Activated CD4-positive, alpha-beta T cell treated with anti-CD3 and anti-CD28 coated beads, Interleukin-2, amount 10 ng/mL, durations not matched to agents 7 days and 5 days (primary cell): ENCODE data around the gene MRPS34. TPM values are rescaled to one million over a fixed set of nuclear protein-coding genes. Genes with fewer than 3 reads are reported as not detected.
A peak's percentile ranks its signal among the peaks of the same experiment; 100 is the strongest.

Experiments
- CTCF ChIA-PET: fragments of 350-600 bp; sonication (Branson Sonifier 250); formaldehyde crosslinking; loops from one replicate; lab custom pipeline; 2021; ENCODE audit warnings: antibody characterized with exemption; lab: Charles Lee
- POLR2A ChIA-PET: fragments of 350-600 bp; sonication (Branson Sonifier 250); formaldehyde crosslinking; loops from one replicate; lab custom pipeline; 2021; ENCODE audit warnings: antibody characterized with exemption; lab: Charles Lee
- DNase-seq: peaks from one replicate; pipeline ENCODE4 v3.0.0-alpha.2; 2020
- H3K27ac Mint-ChIP-seq: one replicate; pipeline ENCODE4 v1.8.0; 2021; ENCODE audit warnings: mild to moderate bottlenecking, moderate library complexity, mixed read lengths
- H3K27me3 Mint-ChIP-seq: one replicate; pipeline ENCODE4 v1.8.0; 2021; ENCODE audit warnings: mixed read lengths
- H3K36me3 Mint-ChIP-seq: one replicate; pipeline ENCODE4 v1.8.0; 2021; ENCODE audit warnings: low read depth, mixed read lengths
- H3K4me1 Mint-ChIP-seq: one replicate; pipeline ENCODE4 v1.8.0; 2021; ENCODE audit warnings: mixed read lengths
- H3K4me3 Mint-ChIP-seq: one replicate; pipeline ENCODE4 v1.8.0; 2021; ENCODE audit warnings: mild to moderate bottlenecking, moderate library complexity, mixed read lengths
- H3K9me3 Mint-ChIP-seq: one replicate; pipeline ENCODE4 v1.8.0; 2021; ENCODE audit warnings: mixed read lengths
- total RNA-seq, 2 experiments: library from RNA; stranded (reverse); gene quantifications; one replicate each; pipeline ENCODE4 v1.2.3, GENCODE V29; 2021

Gene MRPS34
- 100 to 1,000 TPM in 1 of 2 experiments, 10 to 100 TPM in 1; 93.6 to 105 TPM for total RNA-seq

DNA sequence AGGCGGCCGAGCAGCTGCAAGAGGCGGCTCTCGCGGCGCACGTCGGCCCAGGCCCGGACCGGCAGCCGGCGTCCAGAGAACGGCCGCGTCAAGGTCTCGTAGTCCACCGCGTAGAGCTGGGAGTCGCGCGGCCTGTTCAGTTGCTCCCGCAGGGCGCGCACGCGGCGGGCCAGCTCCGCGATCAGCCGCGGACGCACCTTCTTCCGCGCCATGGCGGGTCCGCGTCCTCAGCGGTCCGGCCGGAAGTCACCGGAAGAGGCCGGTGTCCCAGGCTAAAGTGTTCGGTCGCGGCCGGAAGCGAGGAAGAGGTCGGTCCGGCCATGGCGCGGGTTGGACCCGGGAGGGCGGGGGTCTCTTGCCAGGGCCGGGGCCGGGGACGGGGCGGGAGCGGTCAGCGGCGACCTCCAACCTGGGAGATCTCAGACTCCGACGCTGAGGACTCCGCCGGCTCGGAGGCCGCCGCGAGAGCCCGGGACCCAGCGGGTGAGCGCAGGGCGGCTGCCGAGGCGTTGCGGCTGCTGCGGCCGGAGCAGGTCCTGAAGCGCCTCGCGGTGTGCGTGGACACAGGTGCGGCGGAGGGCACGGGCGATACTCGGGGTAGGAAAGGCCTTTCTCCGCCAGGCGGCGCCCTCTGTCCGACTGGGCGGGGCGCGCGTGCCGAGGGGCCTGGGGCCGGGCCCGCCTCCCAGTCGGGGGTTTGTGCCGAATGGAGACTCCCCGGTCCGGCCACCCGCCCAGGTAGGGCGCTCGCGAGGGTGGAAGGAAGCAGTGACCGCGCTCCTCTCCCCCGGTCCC, at the start of gene MRPS34:
TSS of gene MRPS34 (minus strand) at position 227 of the 795 bp plus-strand sequence. CDS start at position 212, 15 bp downstream.
- no peaks in the 10 kb centered on the region for H3K27me3 Mint-ChIP-seq
- peak within 1 kb of the TSS; percentile 86 for H3K4me3 Mint-ChIP-seq
- H3K9me3 Mint-ChIP-seq = no peaks in the 10 kb centered on the region
- H3K4me1 Mint-ChIP-seq = peaks cover 13% of the 10 kb centered on the region
- POLR2A ChIA-PET = interaction anchor here (1.4 kb wide), 1 partner anchor 9 kb away, joined by 6 read pairs; the partner anchor contains the start of genes NUBP2 and SPSB3
- peaks cover 15% of the 10 kb centered on the region for H3K36me3 Mint-ChIP-seq
- DNase-seq = peak; percentile 81
- H3K27ac Mint-ChIP-seq = peak within 1 kb of the TSS; percentile 96
- CTCF ChIA-PET = interaction anchor here (0.9 to 2.4 kb wide), 6 partner anchors 9 to 474 kb away, joined by 3 to 14 read pairs (median 4); partner anchors contain the start of genes MAPK8IP3, NUBP2 and SPSB3

DNA sequence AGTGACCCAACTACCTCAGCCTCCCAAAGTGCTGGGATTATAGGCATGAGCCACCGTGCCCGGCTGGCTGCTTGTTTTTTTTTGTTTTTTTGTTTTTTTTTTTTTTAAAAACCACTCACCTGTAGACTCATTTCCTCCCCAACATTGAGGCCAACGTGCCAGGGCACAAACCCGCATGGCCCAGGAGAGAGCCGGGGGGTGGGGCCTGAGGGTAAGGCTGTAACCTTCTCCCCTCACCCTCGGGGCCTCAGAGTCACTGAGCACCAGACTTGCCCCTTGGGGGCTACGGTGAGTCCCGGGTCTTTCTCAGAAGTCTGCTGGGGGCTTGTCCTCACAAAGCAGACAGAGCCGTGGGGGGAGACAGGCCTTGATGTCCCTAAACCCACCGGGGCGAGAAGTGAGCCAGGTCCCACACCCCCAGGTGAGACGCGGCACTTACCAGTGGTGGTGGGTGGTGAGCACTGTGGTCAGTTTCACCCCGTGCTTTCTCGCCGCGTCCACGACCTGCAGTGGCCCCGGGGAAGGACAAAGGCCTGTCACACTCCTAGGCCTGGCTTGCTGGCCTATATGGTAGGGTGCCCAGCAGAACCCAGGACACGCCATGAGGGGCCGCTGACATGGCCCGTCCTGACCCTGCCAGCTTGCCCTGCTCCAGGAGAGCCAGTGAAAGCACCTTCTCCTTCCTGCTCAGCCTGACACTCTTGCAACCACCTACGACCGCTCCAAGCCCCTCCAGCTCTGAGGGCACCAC, 49.1 kb upstream of the MRPS34 start:
- DNase-seq = no peak
- no peak overlapping the region for H3K4me3 Mint-ChIP-seq
- peaks cover 18% of the 10 kb centered on the region for H3K4me1 Mint-ChIP-seq
- H3K27ac Mint-ChIP-seq = no peak overlapping the region
- ChIA-PET CTCF (interaction anchor here (0.5 kb wide), 1 partner anchor 622 kb away, joined by 3 read pairs; no protein-coding TSS in a partner anchor), POLR2A (no interaction called here)
- H3K36me3 Mint-ChIP-seq = no peaks in the 10 kb centered on the region
- no peaks in the 10 kb centered on the region for H3K9me3 Mint-ChIP-seq
- H3K27me3 Mint-ChIP-seq = no peaks in the 10 kb centered on the region

DNA sequence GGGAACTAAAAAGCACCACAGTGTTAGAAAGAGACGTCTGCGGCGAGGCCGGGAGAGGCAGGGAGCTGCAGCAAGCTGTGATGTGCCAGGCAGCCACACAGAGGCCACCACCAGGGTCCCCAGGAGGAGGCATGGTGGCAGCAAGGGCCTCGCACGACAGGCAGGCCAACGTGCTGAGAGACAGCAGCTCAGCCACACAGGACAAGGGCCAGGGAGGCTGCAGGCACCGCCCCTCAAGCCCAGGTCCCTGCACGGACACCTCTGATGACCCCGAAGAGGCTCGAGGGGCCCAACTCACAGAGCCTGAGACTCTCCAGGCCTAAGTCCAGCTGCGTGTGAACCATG, 48.0 kb upstream of the MRPS34 start:
- Mint-ChIP-seq H3K36me3 (no peaks in the 10 kb centered on the region), H3K27ac (no peak overlapping the region), H3K4me1 (peaks cover 18% of the 10 kb centered on the region), H3K27me3 (no peaks in the 10 kb centered on the region), H3K4me3 (no peak overlapping the region), H3K9me3 (no peaks in the 10 kb centered on the region)
- ChIA-PET POLR2A (no interaction called here), CTCF (no interaction called here)
- no peak for DNase-seq

DNA sequence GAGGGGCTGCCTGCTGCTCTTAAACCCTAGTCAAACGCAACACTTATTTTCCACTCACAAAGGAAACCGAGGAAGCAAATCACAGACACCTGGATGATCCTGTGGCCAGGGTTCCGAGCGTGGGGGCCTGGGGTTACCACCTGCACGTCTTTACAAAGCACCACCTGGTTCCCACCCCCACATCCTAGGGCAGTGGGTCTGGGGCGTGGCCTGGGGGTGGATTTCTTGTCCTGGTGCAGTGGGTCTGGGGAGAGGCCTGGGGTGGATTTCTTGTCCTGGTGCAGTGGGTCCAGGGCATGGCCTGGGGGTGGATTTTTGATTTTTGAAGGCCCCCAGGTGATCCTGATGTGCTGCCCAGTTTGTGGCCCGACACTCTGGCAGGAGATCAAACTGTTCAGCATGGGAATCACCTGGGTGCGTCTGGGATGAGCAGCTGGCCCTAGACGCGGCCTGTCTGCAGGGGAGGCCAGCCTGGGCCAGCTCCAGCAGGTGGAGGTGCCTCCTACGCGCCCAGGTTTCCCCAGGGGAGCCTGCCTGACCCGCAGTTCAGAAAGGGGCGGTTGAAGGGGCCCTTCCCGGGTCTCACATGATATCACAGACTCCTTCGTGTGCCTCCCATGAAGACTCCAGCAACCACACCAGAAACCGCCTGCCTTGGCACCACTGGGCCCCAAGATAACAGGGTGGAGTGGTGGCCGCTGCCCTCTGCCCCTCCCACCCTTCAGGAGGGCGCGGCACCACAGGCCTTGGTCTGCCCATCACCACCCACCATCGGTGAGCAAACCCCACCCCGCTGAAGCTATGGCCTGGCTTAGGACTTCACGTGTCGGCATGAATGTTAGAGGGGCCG, 47.4 kb upstream of the MRPS34 start:
- no peaks in the 10 kb centered on the region for H3K9me3 Mint-ChIP-seq
- no peak overlapping the region for H3K27ac Mint-ChIP-seq
- DNase-seq = no peak
- no peaks in the 10 kb centered on the region for H3K27me3 Mint-ChIP-seq
- H3K36me3 Mint-ChIP-seq = peaks cover 4% of the 10 kb centered on the region
- no peak overlapping the region for H3K4me3 Mint-ChIP-seq
- ChIA-PET CTCF (no interaction called here), POLR2A (interaction anchor here (0.7 kb wide), 1 partner anchor 46 kb away, joined by 3 read pairs; no protein-coding TSS in a partner anchor)
- H3K4me1 Mint-ChIP-seq = peaks cover 12% of the 10 kb centered on the region

DNA sequence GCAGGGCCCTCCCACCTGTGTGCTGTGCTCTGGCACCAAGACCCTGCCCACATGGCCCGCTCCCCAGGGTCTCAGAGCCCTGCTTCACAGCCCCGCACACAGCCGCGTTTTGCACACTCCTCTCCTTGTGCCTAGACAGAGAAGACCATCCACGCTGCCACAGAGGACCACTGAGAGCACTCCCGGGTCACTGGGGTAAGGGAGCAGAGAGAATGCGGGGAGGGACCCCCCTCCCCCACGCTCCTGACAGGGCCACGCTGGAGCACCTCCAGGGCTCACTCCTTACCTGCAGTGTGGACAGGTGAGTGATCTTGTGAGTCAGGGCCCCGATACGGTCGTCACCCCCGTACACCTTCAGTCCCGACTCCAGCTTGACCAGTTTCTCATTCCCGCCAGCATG, 46.7 kb upstream of the MRPS34 start:
- POLR2A ChIA-PET = interaction anchor here (0.7 kb wide), 1 partner anchor 47 kb away, joined by 3 read pairs; no protein-coding TSS in a partner anchor
- no peaks in the 10 kb centered on the region for H3K9me3 Mint-ChIP-seq
- DNase-seq = no peak
- CTCF ChIA-PET = no interaction called here
- peaks cover 7% of the 10 kb centered on the region for H3K36me3 Mint-ChIP-seq
- H3K27ac Mint-ChIP-seq = no peak overlapping the region
- H3K4me3 Mint-ChIP-seq = no peak overlapping the region
- peaks cover 9% of the 10 kb centered on the region for H3K4me1 Mint-ChIP-seq
- no peaks in the 10 kb centered on the region for H3K27me3 Mint-ChIP-seq

DNA sequence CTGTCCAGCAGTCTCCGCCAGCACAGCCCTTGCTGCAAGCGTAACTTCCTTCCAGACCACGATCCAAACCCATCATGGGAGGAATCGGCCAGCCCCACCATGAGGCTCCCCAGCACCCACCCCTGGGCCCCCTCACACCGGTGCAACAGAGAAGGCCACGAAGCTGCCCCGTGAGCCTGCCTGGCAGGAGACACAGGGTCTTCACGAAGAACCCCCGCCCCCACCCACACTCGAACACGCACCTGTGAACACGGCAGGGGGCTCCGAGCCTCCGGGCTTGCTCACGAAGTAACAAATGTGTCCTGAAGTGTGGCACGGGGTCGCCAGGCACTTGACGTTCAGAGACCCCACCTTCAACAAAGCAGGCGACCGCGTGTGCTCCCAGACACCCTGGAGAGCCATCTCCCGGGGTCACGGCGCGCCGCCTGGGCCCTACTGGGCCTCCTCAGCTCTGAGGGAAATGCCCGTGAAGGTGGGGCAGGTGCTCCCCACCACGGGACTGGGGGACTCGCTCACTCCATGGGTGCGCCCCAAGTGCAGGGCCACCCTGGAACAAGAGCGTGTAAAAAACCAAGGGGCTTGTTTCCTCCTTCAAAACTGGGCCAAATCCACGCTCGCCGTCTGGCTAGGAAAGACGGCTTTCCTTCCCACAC, 46.1 kb upstream of the MRPS34 start:
- POLR2A ChIA-PET = no interaction called here
- H3K27ac Mint-ChIP-seq = no peak overlapping the region
- no peak overlapping the region for H3K4me3 Mint-ChIP-seq
- peaks cover 7% of the 10 kb centered on the region for H3K36me3 Mint-ChIP-seq
- H3K4me1 Mint-ChIP-seq = peaks cover 4% of the 10 kb centered on the region
- no peaks in the 10 kb centered on the region for H3K27me3 Mint-ChIP-seq
- H3K9me3 Mint-ChIP-seq = no peaks in the 10 kb centered on the region
- CTCF ChIA-PET = no interaction called here
- no peak for DNase-seq

DNA sequence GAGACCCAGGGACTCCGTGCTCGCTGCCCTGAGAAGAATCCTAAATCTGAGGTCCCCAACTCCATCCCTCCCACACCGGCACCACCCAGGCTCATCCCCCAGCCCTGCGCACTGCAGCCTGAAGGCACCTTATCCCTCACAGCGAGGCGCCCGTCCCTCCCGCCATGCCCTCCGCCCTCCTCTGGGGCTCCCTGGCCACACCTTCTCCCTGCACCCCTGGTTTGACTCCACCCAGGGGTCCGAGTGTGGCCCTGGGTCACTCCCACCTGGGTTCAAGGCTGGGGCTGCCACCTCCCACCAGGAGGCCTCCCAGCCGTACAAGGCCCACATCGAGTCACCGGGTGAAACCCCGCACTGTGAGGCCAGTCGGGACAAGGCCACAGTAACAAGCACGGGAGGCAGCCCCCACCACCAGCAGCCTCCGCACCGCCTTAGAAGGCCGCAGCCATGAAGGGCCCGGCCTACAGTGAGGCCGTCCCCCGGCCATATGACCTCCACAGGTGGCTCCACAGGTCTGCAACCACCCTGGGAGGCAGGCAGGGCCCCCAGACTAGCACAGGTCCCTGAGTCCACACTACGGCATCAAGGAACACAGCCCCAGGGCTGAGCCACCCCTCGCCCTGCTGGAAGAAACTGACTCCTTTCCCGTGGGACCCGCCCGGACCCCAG, 45.4 kb upstream of the MRPS34 start:
- ChIA-PET POLR2A (no interaction called here), CTCF (no interaction called here)
- Mint-ChIP-seq H3K27ac (no peak overlapping the region), H3K36me3 (peaks cover 12% of the 10 kb centered on the region), H3K9me3 (no peaks in the 10 kb centered on the region), H3K4me3 (no peak overlapping the region), H3K4me1 (no peaks in the 10 kb centered on the region), H3K27me3 (no peaks in the 10 kb centered on the region)
- no peak for DNase-seq

DNA sequence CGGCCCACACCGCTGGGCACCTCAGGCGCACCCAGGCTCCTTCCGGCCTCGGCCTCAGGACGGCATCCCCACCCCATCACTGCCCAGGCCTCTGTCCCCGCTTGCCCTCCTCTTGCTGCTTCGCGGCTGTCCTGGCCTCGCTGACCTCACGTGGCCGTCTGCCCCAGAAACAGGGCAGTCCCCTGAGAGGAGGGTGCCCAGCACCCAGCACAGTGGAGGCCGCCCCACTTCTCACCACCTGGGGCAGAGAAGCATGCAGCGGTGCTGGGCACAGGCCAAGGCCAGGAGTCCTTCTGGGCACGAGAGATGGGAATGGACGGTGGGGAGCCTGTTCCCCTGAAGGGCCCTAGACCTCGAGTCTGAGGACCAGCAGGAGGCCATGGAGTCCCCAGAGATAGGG, 44.8 kb upstream of the MRPS34 start:
- H3K4me1 Mint-ChIP-seq = peaks cover 3% of the 10 kb centered on the region
- H3K9me3 Mint-ChIP-seq = no peaks in the 10 kb centered on the region
- POLR2A ChIA-PET = no interaction called here

DNA sequence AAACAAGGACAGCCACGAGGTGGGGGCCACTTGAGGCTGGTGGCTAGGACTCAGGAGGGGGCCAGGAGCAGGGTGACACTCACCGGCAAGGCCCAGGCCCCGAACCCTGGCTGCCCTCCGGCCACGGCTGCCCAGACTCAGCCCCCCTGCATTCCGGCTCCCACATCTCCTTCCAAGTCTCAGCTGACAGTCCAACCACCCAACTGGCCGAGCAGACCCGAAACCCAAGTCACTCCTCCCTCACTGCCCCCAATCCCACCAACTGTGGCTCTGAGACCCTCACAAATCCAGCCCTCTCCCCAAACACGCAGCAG, 44.3 kb upstream of the MRPS34 start:
- Mint-ChIP-seq H3K9me3 (no peaks in the 10 kb centered on the region), H3K36me3 (peaks cover 12% of the 10 kb centered on the region), H3K4me1 (peaks cover 5% of the 10 kb centered on the region), H3K27ac (no peak overlapping the region), H3K27me3 (no peaks in the 10 kb centered on the region), H3K4me3 (no peak overlapping the region)
- CTCF ChIA-PET = no interaction called here
- POLR2A ChIA-PET = no interaction called here
- DNase-seq = no peak

More for the DNA sequence above, 44.8 kb upstream of the MRPS34 start:
- H3K36me3 Mint-ChIP-seq = peaks cover 12% of the 10 kb centered on the region
- H3K27ac Mint-ChIP-seq = no peak overlapping the region
- no peak overlapping the region for H3K4me3 Mint-ChIP-seq
- H3K27me3 Mint-ChIP-seq = no peaks in the 10 kb centered on the region
- CTCF ChIA-PET = no interaction called here
- DNase-seq = no peak

DNA sequence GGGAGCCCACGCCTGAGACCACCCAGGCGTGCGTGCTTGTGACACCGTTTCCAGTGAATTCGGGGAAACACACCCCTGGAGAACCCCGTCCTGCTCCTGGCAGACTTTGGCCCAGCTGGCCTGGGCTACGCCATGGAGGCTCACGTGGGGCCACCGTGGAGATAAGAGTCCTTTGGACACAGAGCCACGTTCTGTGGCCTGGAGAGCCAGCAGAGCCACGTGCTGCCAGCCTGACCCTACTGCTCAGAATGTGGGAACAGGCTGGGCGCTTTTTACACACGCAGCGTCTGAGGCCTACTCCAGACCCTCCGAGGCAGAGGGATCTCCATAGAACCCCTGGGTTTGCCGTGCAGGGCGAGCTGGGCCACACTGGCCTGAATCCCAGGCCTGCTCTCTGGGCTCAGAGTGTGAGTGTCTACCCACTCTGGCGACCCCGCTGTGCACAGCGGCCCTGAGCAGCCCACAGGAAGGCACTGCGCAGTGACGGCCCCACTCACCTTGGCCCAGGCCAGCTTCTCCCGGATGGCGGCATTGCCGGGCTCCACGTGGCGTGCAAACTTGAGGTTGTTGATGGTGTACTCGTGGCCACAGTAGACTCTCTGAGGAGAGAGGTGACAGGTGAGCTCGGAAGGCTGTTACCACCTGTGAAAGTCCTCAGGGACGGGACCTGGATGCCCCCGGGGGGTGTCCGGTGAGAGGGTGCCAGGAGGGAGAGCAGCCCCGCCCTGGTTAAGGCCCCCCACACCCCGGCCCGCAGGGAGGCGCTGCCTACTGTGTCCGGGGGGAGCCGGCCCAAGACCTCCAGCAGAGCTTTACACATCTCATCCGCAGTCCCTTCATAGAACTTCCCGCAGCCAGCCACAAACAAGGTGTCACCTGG, 43.7 kb upstream of the MRPS34 start:
- CTCF ChIA-PET = no interaction called here
- no peaks in the 10 kb centered on the region for H3K27me3 Mint-ChIP-seq
- no peak overlapping the region for H3K27ac Mint-ChIP-seq
- DNase-seq = no peak
- no peak overlapping the region for H3K4me3 Mint-ChIP-seq
- peaks cover 5% of the 10 kb centered on the region for H3K4me1 Mint-ChIP-seq
- no peaks in the 10 kb centered on the region for H3K9me3 Mint-ChIP-seq
- peaks cover 12% of the 10 kb centered on the region for H3K36me3 Mint-ChIP-seq
- POLR2A ChIA-PET = no interaction called here

DNA sequence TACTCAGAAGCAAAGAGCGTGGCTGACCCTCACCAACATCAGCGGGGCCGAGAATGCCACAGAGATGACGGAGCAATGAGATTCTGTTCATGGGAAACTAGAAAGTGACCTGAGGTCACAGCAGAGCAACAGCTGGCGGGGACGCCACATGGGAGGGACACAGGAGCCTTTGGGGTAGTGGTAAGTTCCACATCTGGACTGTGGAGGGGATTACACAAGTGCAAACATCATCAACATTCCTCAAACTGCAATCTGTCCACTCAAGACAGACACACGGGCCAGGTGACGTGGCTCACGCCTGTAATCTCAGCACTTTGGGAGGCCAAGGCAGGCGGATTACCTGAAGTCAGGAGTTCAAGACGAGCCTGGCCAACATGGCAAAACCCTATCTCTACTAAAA, 42.5 kb upstream of the MRPS34 start:
- CTCF ChIA-PET = no interaction called here
- H3K36me3 Mint-ChIP-seq = peaks cover 12% of the 10 kb centered on the region
- no peak for DNase-seq
- POLR2A ChIA-PET = no interaction called here
- no peaks in the 10 kb centered on the region for H3K27me3 Mint-ChIP-seq
- H3K4me1 Mint-ChIP-seq = peaks cover 5% of the 10 kb centered on the region
- no peak overlapping the region for H3K27ac Mint-ChIP-seq
- no peaks in the 10 kb centered on the region for H3K9me3 Mint-ChIP-seq
- H3K4me3 Mint-ChIP-seq = no peak overlapping the region
